Esophagus muscularis mucosa (tissue), 4 donors: ENCODE measurements around the gene WWC1.

Experiments used
- CTCF ChIP-seq, 3 experiments: fragments of 200-600 bp in 2 of 3; fragments of 450-650 bp in 1 of 3; sonication (generic) in 2 of 3; IDR thresholded peaks; one replicate each; pipeline ENCODE4 v1.5.1; 2017 to 2019; ENCODE audit warnings: antibody characterized with exemption in 3 of 3, mild to moderate bottlenecking in 2 of 3, moderate library complexity in 1 of 3
- EP300 ChIP-seq: sonication (generic); formaldehyde crosslinking; IDR thresholded peaks from one replicate; pipeline ENCODE4 v1.6.1; 2017; ENCODE audit warnings: antibody characterized with exemption
- POLR2A ChIP-seq: fragments of 450-650 bp; IDR thresholded peaks from one replicate; pipeline ENCODE4 v1.6.1; 2017; ENCODE audit warnings: antibody characterized with exemption, moderate library complexity, mild to moderate bottlenecking, low read depth
- POLR2AphosphoS5 ChIP-seq, 2 donors: sonication (generic); formaldehyde crosslinking; IDR thresholded peaks; one replicate each; pipeline ENCODE4 v1.6.1; 2017; ENCODE audit warnings: antibody characterized with exemption in 2 of 2

- TF ChIP-seq POLR2AphosphoS5 (IDR thresholded peaks at IDR 0.05) (no peak), CTCF (IDR thresholded peaks at IDR 0.05) (no peak), POLR2A (no peak), EP300 (no peak)
Measured at GRCh38 chr5:168269937-168270330, 21.5 kb upstream of the WWC1 start.
